NCI-H187 treated with DMSO at 0.1 percent for 48 hours (cell line): Measurements from ENCODE around the gene PRKN.

ENCODE experiments used
- DNase-seq: peaks from one replicate; lab custom pipeline; 2025; lab: John Stamatoyannopoulos, UW

The PRKN gene

GRCh38 chr6:161607696-161608297 lies 1119.8 kb downstream of the PRKN start:
- DNase-seq: no peak

GRCh38 chr6:161602359-161602758 lies 1125.2 kb downstream of the PRKN start:
- no peak for DNase-seq

- no peak for DNase-seq
Measured at GRCh38 chr6:161598896-161599295, 1128.7 kb downstream of the PRKN start.

- no peak for DNase-seq
Measured at GRCh38 chr6:161596807-161597520, 1130.6 kb downstream of the PRKN start.

- no peak for DNase-seq
Measured at GRCh38 chr6:161594412-161594811, 1133.2 kb downstream of the PRKN start.

GRCh38 chr6:161590961-161591627 lies 1136.5 kb downstream of the PRKN start:
- DNase-seq: no peak

GRCh38 chr6:161586887-161587286 lies 1140.7 kb downstream of the PRKN start:
- no peak for DNase-seq

GRCh38 chr6:161584621-161585340 lies 1142.8 kb downstream of the PRKN start:
- DNase-seq: no peak

GRCh38 chr6:161584051-161584450 lies 1143.5 kb downstream of the PRKN start:
- DNase-seq: no peak

- DNase-seq: no peak
Measured at GRCh38 chr6:161583584-161583983, 1144.0 kb downstream of the PRKN start.

GRCh38 chr6:161578478-161578877 lies 1149.1 kb downstream of the PRKN start:
- DNase-seq: no peak

GRCh38 chr6:161575523-161576254 lies 1151.9 kb downstream of the PRKN start:
- no peak for DNase-seq

GRCh38 chr6:161568885-161569456 lies 1158.6 kb downstream of the PRKN start:
- DNase-seq: no peak

GRCh38 chr6:161564952-161565351 lies 1162.6 kb downstream of the PRKN start:
- DNase-seq: no peak

- no peak for DNase-seq
Measured at GRCh38 chr6:161561908-161562307, 1165.7 kb downstream of the PRKN start.

GRCh38 chr6:161557333-161558107 lies 1170.0 kb downstream of the PRKN start:
- no peak for DNase-seq

GRCh38 chr6:161554883-161555282 lies 1172.7 kb downstream of the PRKN start:
- no peak for DNase-seq

GRCh38 chr6:161549977-161550655 lies 1177.5 kb downstream of the PRKN start:
- no peak for DNase-seq

- DNase-seq: no peak
Measured at GRCh38 chr6:161548713-161549296, 1178.8 kb downstream of the PRKN start.

- no peak for DNase-seq
Measured at GRCh38 chr6:161547617-161548016, 1179.9 kb downstream of the PRKN start.
